Suprapubic skin (tissue), 4 donors: ENCODE results near the gene SPRYD7.

ENCODE experiments used
- CTCF ChIP-seq, 2 donors: fragments of 200-600 bp in 1 of 2; fragments of 450-650 bp in 1 of 2; sonication (generic) in 1 of 2; IDR thresholded peaks; one replicate each; pipeline ENCODE4 v1.5.1; 2016 to 2019; ENCODE audit warnings: antibody characterized with exemption in 2 of 2, mild to moderate bottlenecking in 1 of 2, moderate library complexity in 1 of 2
- EP300 ChIP-seq: sonication (generic); formaldehyde crosslinking; IDR thresholded peaks from one replicate; pipeline ENCODE4 v1.6.1; 2017; ENCODE audit warnings: antibody characterized with exemption
- POLR2A ChIP-seq, 2 donors: fragments of 450-650 bp; IDR thresholded peaks; one replicate each; pipeline ENCODE4 v1.6.1; 2017; ENCODE audit warnings: antibody characterized with exemption in 2 of 2, mild to moderate bottlenecking in 2 of 2, moderate library complexity in 2 of 2
- POLR2AphosphoS5 ChIP-seq, 3 donors: sonication (generic); formaldehyde crosslinking; IDR thresholded peaks; one replicate each; pipeline ENCODE4 v1.6.1; 2017; ENCODE audit warnings: antibody characterized with exemption in 3 of 3

GRCh38 chr13:49897713-49898112, 38.4 kb downstream of the SPRYD7 start:
- TF ChIP-seq CTCF (IDR thresholded peaks at IDR 0.05) (no peak), POLR2AphosphoS5 (IDR thresholded peaks at IDR 0.05) (no peak), EP300 (no peak), POLR2A (IDR thresholded peaks at IDR 0.05) (no peak)
